ENCODE measurements around the gene OPCML.

Gene OPCML

DNA sequence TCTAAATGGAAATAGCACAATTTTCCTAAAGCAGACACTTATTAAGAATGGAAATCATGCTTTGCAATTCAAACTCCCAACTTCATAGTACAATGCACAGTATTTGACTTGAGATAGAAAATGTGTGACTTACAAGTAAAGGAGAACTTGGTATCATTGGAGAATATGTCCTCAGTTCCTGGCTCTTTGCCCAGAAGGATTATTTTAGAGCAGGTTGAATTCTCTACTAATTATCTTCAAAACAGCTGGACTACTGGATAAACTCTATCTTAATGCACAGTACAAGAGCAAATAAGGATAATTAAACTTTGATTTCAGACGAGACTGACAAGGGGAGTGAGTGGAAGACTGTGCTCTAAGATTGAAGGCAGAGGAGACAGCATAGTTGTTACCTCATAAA, 839.4 kb downstream of the OPCML start:
- no peak for DNase-seq (ENCODE audit: low read depth in 1 of 2, low spot score in 1 of 2)
- no peak for TF ChIP-seq JUND (IDR thresholded peaks at IDR 0.05; ENCODE audit: low read depth)
- in situ Hi-C loops (cut with HindIII; ENCODE audit: low pct_unique_long_range_greater_than_20kb, low sequenced_read_pairs): no loop called here

DNA sequence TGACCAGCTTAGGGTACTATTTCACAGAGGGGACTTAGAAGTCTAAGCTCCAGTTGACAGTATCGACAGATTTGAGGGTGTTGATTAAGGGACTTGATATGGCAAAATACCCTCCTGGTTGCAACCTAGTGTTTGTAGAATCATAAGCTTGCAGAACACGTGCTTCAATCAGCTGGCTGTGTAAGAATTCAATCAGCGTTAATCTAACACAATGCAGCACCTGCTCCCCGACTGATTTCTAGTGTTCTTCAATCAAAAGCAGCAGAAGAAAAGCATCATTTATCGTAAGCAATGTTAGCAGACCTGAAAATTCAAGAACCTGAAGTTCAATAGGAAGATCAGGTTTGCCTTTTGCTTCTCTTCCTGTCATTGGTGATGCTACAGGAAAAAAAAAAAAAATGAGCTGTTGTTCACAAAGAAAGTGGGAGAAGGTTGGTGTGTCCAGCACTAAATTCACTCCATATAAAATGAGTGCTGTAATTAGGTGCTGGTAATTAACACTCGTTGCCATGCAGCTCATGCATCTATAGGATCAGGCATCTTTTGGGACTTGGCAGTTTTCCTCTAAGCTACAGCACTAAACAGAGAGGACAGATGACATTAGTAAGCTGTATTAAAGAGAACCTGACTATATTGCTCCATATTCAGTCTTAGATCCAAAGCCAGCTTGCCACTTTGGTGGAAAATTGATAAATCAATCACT, 840.3 kb downstream of the OPCML start:
- no peak for TF ChIP-seq JUND (IDR thresholded peaks at IDR 0.05; ENCODE audit: low read depth)
- in situ Hi-C loops (cut with HindIII; ENCODE audit: low pct_unique_long_range_greater_than_20kb, low sequenced_read_pairs): no loop called here
- no peak for DNase-seq (ENCODE audit: low read depth in 1 of 2, low spot score in 1 of 2)

DNA sequence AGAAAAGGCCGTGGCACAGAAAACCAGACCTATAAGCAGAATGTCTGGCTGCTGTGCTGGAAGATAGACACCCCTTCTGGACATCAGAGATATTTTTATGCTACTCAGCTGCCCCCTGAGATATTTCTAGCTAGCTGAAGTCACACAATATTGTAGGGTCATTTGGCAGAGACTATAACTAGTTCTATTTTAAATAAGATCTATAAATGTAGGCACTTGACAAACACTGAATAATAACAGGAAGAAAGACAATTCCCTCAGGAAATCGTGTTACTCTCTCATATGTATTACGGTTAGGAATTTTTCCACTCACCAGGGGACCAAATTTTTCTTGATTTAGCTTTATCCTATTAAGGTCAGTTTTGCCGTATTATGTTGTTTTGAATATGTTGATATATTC, 845.4 kb downstream of the OPCML start:
- no peak for TF ChIP-seq JUND (IDR thresholded peaks at IDR 0.05; ENCODE audit: low read depth)
- in situ Hi-C loops (cut with HindIII; ENCODE audit: low pct_unique_long_range_greater_than_20kb, low sequenced_read_pairs): no loop called here
- no peak for DNase-seq (ENCODE audit: low read depth in 1 of 2, low spot score in 1 of 2)

DNA sequence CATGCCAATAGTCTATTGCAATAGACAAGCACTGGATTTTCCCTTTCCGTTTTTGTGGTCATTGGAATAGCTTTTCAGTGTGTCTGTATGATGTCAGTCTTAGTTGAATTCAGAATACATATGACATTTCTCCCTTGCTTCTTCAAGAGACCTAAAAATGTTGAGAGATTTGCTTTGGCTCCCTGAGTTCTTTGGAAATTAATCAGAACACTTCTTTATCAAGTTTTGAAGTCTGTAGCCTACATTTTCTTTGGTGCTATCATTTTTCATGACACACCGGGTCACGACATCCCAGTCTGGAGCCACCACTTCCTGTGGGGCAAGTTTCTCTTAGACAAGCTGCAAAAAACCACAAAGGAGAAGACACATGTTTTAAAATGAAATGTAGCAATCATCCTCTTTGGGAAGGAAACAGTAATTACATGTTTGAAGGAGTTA, 847.1 kb downstream of the OPCML start:
- in situ Hi-C loops (cut with HindIII; ENCODE audit: low pct_unique_long_range_greater_than_20kb, low sequenced_read_pairs): no loop called here
- DNase-seq (ENCODE audit: low read depth in 1 of 2, low spot score in 1 of 2): no peak
- no peak for TF ChIP-seq JUND (IDR thresholded peaks at IDR 0.05; ENCODE audit: low read depth)

DNA sequence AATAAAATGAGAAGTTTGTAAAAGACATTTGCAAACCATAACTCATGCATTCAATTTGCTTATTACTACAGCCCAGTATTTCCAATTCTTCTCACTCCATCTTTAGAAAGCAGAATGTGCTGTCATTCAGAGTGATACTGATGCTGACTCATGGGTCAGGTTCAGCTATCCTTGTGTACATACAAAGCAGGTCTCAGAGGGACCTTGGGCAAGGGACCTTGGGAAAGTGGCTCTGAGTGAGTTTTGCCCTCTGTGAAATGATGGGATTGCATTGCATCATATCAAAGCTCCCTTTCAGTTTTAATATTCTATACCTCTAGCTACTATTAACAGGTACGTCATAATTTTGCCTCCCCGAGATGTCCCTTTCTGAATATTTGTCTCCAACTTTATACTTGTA, 848.7 kb downstream of the OPCML start:
- in situ Hi-C loops (cut with HindIII; ENCODE audit: low pct_unique_long_range_greater_than_20kb, low sequenced_read_pairs): no loop called here
- no peak for DNase-seq (ENCODE audit: low read depth in 1 of 2, low spot score in 1 of 2)
- TF ChIP-seq JUND (IDR thresholded peaks at IDR 0.05; ENCODE audit: low read depth): no peak

DNA sequence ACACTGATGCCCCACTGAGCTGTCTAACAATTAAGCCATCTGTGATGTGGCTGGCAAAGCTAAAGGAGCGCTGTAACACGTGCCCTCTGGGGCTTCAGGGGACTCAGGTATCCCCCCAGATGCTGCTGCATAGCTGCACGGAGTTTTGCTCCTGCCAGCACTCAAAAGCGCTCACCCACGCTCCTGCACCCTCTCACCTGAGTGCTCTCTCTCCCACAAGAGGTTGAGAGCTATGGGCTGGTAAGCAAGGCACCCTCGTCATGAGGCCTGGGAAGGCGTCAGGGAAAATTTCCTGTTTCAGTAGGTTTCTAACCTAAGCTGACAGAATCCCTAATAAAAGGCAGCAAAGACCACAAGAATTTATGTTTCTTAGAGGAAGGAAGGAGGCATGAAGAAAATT, 850.3 kb downstream of the OPCML start:
- DNase-seq (ENCODE audit: low read depth in 1 of 2, low spot score in 1 of 2): no peak
- no peak for TF ChIP-seq JUND (IDR thresholded peaks at IDR 0.05; ENCODE audit: low read depth)
- in situ Hi-C loops (cut with HindIII; ENCODE audit: low pct_unique_long_range_greater_than_20kb, low sequenced_read_pairs): no loop called here

DNA sequence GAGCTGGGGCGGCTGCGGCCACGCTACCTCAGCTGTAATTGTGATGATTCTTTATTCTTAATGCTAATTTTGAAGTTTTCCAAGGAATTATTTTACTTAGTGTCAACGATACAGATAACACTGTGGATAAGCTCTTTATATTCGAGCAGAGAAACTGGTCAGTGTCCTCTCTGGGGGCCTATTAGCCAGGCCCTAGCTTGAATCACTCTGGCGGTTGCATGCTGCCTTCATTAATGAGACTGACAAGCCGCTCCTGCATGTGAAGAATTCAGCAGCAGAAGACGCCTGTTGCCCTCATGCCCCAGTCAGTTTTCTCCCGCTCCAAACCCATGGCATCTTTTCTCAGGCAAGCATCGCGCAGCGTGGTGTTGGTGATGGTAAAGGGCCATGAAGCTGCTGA, 851.7 kb downstream of the OPCML start:
- DNase-seq (ENCODE audit: low read depth in 1 of 2, low spot score in 1 of 2): no peak
- TF ChIP-seq JUND (IDR thresholded peaks at IDR 0.05; ENCODE audit: low read depth): no peak
- in situ Hi-C loops (cut with HindIII; ENCODE audit: low pct_unique_long_range_greater_than_20kb, low sequenced_read_pairs): no loop called here

DNA sequence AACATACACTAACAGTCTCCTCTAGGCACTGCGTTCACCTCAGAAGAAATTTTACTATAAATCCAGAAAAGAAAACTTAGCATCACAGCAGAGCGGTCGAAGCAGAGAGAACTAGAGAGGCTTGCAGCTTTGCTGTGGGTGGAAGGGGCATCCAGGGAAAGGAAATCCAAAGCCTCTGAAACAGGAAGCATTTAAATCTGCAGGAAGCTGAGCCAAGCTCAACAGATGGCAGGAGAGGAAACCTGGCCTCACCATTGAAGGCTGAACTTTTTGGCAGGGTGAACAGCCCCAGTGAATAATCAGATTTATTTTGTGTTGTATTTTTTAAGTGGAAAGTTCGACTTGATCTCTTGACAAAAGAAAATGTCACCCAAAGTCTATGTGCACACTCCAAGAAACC, 858.1 kb downstream of the OPCML start:
- no peak for DNase-seq (ENCODE audit: low read depth in 1 of 2, low spot score in 1 of 2)
- in situ Hi-C loops (cut with HindIII; ENCODE audit: low pct_unique_long_range_greater_than_20kb, low sequenced_read_pairs): no loop called here
- no peak for TF ChIP-seq JUND (IDR thresholded peaks at IDR 0.05; ENCODE audit: low read depth)

DNA sequence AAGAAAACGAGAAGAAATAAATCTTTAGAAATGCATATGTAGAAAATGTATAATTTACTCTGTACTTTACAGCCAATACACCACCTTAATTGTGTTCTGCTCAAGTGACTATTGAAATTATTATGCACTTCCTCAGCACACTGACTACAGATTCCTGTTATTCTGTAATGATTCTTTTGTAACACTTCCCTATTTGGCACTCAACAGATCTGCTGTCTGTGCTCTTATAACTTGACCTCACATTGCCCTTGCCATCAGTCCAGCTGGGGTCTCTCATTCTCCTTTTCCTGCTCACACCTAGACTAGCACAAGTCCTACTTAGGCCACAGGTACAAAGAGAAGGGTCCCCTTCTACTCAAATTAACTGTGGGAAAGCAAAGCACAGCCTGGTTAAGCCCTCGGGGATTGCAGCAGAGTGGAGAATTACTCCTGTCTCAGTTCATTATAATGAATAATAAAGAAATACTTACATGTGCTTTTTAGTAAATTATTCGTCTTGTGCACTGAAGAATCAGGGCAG, 860.4 kb downstream of the OPCML start:
- in situ Hi-C loops (cut with HindIII; ENCODE audit: low pct_unique_long_range_greater_than_20kb, low sequenced_read_pairs): no loop called here
- DNase-seq (ENCODE audit: low read depth in 1 of 2, low spot score in 1 of 2): no peak
- no peak for TF ChIP-seq JUND (IDR thresholded peaks at IDR 0.05; ENCODE audit: low read depth)

DNA sequence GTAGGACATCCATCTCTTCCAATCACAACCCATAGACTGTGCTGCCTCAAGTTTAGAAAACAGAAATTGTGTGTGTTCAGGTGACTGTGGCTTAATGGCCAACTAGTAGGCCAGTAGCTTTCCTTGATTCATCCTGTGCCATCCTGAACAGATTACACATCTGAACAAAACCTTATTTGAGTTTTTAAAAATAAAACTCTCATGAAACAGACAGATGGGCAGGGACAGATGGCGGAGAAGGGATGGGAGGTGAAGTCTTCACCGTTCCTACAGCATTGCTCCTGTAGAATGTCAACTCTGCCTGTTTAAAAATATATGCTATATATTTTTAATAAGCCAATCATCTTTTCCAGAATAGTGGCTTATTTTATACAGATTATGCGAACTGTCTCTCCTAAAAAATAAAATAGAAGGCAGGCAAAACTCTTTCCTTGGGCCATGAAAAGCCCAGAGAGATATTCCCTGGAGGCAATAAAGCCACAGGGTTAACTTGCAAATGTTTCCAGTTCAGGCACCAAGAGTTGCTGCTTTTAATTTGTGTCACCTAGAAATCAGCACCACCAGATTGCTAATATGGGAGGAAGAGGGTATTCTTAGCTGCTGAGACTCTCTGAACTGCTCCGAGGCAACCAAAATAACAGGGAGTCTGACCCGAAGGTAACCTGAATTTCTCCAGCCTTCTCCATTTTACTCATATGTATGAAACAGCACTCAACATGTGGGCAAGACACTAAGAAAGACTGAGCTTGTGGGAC, 861.2 kb downstream of the OPCML start:
- TF ChIP-seq JUND (IDR thresholded peaks at IDR 0.05; ENCODE audit: low read depth): no peak
- in situ Hi-C loops (cut with HindIII; ENCODE audit: low pct_unique_long_range_greater_than_20kb, low sequenced_read_pairs): no loop called here
- DNase-seq (ENCODE audit: low read depth in 1 of 2, low spot score in 1 of 2): no peak

DNA sequence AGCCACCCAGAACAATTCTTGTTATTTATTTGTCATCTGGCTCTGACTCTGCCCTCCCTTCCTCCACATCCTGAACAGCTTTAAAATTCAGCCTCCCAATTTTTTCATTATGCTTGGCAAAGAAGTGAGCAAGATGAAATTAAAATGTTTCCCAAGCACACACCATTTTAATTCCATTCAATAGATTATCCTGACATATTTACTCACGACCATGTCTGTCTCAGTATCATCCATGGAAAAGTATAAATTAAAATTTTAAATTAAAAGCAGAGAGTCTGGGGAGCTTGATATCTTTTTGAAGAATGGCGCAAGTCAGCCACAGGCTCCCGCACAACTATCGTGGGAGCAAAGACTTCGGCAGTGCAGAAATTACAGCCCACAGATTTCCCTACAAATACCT, 862.4 kb downstream of the OPCML start:
- in situ Hi-C loops (cut with HindIII; ENCODE audit: low pct_unique_long_range_greater_than_20kb, low sequenced_read_pairs): no loop called here
- TF ChIP-seq JUND (IDR thresholded peaks at IDR 0.05; ENCODE audit: low read depth): no peak
- no peak for DNase-seq (ENCODE audit: low read depth in 1 of 2, low spot score in 1 of 2)

DNA sequence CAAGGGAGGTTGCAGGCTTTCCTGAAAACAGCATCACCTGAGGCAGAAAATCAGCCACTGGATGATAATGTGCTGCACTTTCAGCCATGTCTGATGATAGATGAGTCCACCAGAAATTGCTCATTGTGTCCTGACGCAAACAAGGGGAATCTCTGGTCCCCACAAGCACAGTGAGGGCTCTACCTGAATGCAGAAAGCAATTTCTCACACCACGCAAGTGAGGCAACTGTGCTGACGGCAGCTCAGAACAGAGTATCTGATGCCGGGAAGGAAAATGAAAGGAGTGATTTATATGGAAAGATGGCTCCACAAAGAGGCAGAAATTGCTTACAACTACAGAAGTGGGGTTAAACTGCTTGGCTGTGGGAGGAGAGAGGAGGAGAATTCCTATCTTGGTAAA, 867.1 kb downstream of the OPCML start:
- no peak for DNase-seq (ENCODE audit: low read depth in 1 of 2, low spot score in 1 of 2)
- in situ Hi-C loops (cut with HindIII; ENCODE audit: low pct_unique_long_range_greater_than_20kb, low sequenced_read_pairs): no loop called here
- no peak for TF ChIP-seq JUND (IDR thresholded peaks at IDR 0.05; ENCODE audit: low read depth)

DNA sequence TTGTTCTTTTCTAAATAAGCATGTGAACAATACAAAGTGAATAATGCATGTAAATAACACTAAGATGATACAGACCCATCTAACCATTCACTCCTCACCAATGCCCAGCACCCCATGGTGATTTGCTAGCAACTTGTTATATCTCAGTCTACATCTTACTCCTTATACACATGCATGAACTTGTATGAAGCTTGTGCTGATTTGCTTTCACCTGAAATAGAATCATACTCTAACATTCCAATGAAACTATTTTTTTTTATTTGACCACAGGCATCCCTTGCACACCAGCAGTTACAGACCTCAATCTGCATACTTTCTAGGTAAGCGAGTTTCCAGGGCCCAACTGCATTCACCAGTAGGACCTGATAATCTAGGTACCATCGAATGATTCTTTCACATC, 873.6 kb downstream of the OPCML start:
- TF ChIP-seq JUND (IDR thresholded peaks at IDR 0.05; ENCODE audit: low read depth): no peak
- in situ Hi-C loops (cut with HindIII; ENCODE audit: low pct_unique_long_range_greater_than_20kb, low sequenced_read_pairs): no loop called here
- no peak for DNase-seq (ENCODE audit: low read depth in 1 of 2, low spot score in 1 of 2)
